Ascending aorta (tissue), 2 donors: ENCODE measurements around the gene CCL20. TPM values are rescaled to one million over a fixed set of nuclear protein-coding genes. Genes with fewer than 3 reads are reported as not detected.

ENCODE experiments used
- DNase-seq, 2 donors: peaks; one replicate each; pipeline ENCODE4 v3.0.0-alpha.2; 2019; ENCODE audit warnings: low spot score in 2 of 2
- H3K27ac ChIP-seq, 2 donors: fragments of 200-600 bp; sonication (generic); one replicate each; pipeline ENCODE4 v1.5.1; 2016 to 2017; ENCODE audit warnings: mild to moderate bottlenecking in 1 of 2
- H3K27me3 ChIP-seq: fragments of 200-600 bp; sonication (generic); one replicate; pipeline ENCODE4 v1.5.1; 2017
- H3K36me3 ChIP-seq, 2 donors: fragments of 200-600 bp; sonication (generic); one replicate each; pipeline ENCODE4 v1.5.1; 2016
- H3K4me1 ChIP-seq, 2 donors: fragments of 200-600 bp; sonication (generic); one replicate each; pipeline ENCODE4 v1.5.1; 2016 to 2017; ENCODE audit warnings: mild to moderate bottlenecking in 1 of 2
- H3K4me3 ChIP-seq, 2 donors: fragments of 200-600 bp; sonication (generic); one replicate each; pipeline ENCODE4 v1.5.1; 2016 to 2017; ENCODE audit warnings: mild to moderate bottlenecking in 1 of 2
- H3K9me3 ChIP-seq, 2 donors: fragments of 200-600 bp; sonication (generic); one replicate each; pipeline ENCODE4 v1.5.1; 2016
- intact Hi-C: fragments of 100-400 bp; cut with DNase I; formaldehyde crosslinking; loops from one replicate; pipeline ENCODE4 v1.15.1; 2023
- total RNA-seq: library from RNA; depleted of rRNA; stranded (reverse); fragments of >200 nt; gene quantifications from one replicate; pipeline ENCODE4 v1.1.0, GENCODE V29; 2016
- TF ChIP-seq, protein P1 (sequence below), 3 experiments: fragments of 200-600 bp in 2 of 3; fragments of 450-650 bp in 1 of 3; sonication (generic) in 2 of 3; IDR thresholded peaks; one replicate each; pipeline ENCODE4 v1.5.1; 2016 to 2019; ENCODE audit warnings: antibody characterized with exemption in 3 of 3, mild to moderate bottlenecking in 1 of 3, moderate library complexity in 1 of 3

The CCL20 gene
- total RNA-seq, 1 donor from 2014 or later: not detected

DNA sequence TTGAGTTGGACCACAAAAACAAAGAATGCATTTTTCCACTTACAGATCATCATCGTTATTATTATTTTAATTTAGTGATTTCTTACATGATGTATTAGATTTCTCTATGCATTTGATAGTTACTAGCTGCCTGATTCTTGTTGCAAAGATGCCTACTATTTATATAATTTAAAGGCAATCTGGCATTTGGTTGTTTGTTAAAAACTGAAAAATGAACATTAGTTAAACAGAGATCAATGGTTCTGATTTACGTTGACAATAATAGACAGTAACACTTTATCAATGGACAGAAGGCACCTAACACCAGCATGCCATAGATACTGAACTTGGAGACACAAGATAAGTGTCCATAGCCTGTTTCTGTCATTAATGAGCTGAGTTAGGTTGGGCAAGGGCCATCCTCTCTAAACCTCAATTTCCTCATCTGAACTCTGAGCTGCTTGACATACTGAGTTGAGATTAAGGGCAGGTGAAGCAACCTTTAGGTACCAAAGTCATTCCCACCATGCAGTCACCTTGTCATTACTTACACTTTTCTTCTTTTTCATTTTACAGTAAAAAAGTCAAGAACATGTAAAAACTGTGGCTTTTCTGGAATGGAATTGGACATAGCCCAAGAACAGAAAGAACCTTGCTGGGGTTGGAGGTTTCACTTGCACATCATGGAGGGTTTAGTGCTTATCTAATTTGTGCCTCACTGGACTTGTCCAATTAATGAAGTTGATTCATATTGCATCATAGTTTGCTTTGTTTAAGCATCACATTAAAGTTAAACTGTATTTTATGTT is 3.1 kb downstream of the CCL20 start:
- Histone ChIP-seq H3K4me3 (no peak overlapping the region), H3K4me1 (peaks cover 9 to 26% of the 10 kb centered on the region in 2 donors), H3K27me3 (no peaks in the 10 kb centered on the region), H3K9me3 (no peaks in the 10 kb centered on the region), H3K36me3 (no peaks in the 10 kb centered on the region), H3K27ac (peak overlapping the region in 1 of 2 donors; percentile 85)
- TF ChIP-seq, protein P1, sequence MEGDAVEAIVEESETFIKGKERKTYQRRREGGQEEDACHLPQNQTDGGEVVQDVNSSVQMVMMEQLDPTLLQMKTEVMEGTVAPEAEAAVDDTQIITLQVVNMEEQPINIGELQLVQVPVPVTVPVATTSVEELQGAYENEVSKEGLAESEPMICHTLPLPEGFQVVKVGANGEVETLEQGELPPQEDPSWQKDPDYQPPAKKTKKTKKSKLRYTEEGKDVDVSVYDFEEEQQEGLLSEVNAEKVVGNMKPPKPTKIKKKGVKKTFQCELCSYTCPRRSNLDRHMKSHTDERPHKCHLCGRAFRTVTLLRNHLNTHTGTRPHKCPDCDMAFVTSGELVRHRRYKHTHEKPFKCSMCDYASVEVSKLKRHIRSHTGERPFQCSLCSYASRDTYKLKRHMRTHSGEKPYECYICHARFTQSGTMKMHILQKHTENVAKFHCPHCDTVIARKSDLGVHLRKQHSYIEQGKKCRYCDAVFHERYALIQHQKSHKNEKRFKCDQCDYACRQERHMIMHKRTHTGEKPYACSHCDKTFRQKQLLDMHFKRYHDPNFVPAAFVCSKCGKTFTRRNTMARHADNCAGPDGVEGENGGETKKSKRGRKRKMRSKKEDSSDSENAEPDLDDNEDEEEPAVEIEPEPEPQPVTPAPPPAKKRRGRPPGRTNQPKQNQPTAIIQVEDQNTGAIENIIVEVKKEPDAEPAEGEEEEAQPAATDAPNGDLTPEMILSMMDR (IDR thresholded peaks at IDR 0.05): no peak
- DNase-seq: no peak
- intact Hi-C loops: loop anchor here (5.0 to 10.0 kb wide), 3 partner anchors 99 to 1438 kb away; partner anchors contain the start of gene SLC19A3

DNA sequence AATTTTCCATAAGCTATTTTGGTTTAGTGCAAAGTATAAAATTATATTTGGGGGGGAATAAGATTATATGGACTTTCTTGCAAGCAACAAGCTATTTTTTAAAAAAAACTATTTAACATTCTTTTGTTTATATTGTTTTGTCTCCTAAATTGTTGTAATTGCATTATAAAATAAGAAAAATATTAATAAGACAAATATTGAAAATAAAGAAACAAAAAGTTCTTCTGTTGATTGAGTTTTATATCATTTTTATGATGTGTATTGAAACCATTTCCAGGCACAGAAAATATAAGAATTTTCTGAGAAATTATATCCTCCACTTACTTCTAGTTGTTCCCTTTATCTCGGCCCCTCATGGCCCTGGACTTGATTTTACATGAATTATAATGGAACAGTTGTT is 3.7 kb downstream of the CCL20 start:
- Histone ChIP-seq H3K27me3 (no peaks in the 10 kb centered on the region), H3K27ac (peak overlapping the region; percentile 84 to 85), H3K36me3 (no peaks in the 10 kb centered on the region), H3K9me3 (no peaks in the 10 kb centered on the region), H3K4me1 (peaks cover 9 to 26% of the 10 kb centered on the region in 2 donors), H3K4me3 (peak overlapping the region; percentile 11 to 20)
- intact Hi-C loops: loop anchor here (5.0 to 10.0 kb wide), 3 partner anchors 100 to 1437 kb away; partner anchors contain the start of gene SLC19A3
- TF ChIP-seq, protein P1 (IDR thresholded peaks at IDR 0.05): no peak
- DNase-seq: no peak

DNA sequence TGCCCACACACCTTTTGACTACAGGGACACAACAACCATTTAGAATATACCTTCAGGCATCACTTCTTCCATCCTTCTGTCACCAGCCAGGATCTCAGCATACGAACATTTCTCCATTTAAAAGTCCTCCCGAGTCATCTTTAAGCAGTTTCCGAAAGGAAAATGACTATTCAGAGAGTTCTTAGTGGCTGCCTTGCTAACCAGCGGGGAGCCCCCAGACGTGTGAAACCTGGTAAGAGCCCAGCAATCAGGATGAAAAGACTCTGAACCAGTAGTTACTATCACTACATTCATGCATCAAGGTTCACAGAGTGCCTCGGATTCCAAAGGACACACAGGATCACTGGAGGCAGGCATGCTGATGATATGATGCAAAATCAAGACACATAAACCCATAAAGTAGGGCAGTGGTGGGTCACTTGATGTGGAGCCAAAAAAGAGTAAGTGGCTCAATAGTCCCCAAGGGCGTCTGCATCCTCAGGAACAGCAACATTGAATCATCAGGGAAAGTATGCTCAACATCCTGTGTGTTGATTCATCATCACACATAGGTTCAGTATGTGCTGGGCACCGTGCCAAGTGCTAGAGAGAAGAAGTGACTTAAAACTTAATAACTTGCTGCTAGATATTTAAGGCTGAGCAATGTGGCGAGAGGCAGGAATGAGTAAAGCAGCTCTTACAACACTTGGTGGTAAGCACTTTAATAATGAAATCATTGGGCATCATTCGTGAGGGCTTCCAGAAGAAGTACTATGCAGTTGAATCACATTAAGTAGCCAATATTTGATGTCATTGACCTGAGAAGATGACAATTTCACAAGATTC is 4.4 kb downstream of the CCL20 start:
- Histone ChIP-seq H3K4me3 (peak overlapping the region; percentile 11 to 20), H3K9me3 (no peaks in the 10 kb centered on the region), H3K36me3 (no peaks in the 10 kb centered on the region), H3K4me1 (peaks cover 9 to 26% of the 10 kb centered on the region in 2 donors), H3K27ac (peak overlapping the region; percentile 84 to 85), H3K27me3 (no peaks in the 10 kb centered on the region)
- DNase-seq: peak; percentile 94 to 100
- intact Hi-C loops: loop anchor here (1.0 to 10.0 kb wide), 6 partner anchors 45 to 1437 kb away; partner anchors contain the start of gene SLC19A3
- TF ChIP-seq, protein P1 (IDR thresholded peaks at IDR 0.05): no peak

DNA sequence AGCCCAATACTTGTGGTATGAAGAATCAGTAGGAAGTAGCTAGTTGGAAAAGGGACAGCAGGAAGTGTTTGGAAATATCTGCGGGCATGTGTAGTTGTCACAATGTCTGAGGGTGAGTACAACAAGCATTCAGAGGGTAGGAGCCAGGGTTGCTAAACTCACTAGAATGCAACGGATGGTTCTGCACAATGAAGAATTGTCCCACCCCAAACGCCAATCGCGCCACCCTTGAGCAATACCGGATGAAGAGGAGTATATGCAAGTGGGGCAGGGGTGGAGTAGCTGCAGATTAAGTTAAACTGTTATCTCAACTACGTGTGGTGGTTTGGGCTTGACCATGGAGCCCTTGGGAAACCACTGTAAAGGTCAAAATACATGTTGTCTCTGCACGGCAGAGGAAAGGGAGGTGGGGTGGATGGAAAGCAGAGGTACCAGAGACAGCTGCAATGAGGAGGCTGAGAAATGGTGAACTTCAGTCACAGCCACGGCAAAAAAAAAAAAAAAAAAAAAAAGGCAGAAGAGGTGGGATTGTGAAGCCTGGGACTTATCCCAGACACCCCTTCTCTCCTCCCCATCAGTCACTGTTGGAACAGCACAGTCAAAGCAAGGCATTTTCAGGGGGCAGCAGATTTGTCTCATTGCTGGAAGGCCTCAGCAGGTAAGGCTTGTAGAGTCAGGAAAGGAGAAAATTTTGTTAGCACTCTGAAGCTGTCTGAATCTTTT is 5.2 kb downstream of the CCL20 start:
- intact Hi-C loops: loop anchor here (1.0 to 10.0 kb wide), 6 partner anchors 44 to 1436 kb away; partner anchors contain the start of gene SLC19A3
- Histone ChIP-seq H3K27ac (peak overlapping the region; percentile 70 to 80), H3K36me3 (no peaks in the 10 kb centered on the region), H3K4me1 (peaks cover 9 to 26% of the 10 kb centered on the region in 2 donors), H3K9me3 (no peaks in the 10 kb centered on the region), H3K27me3 (no peaks in the 10 kb centered on the region), H3K4me3 (no peak overlapping the region)
- TF ChIP-seq, protein P1 (IDR thresholded peaks at IDR 0.05): no peak
- DNase-seq: peak; percentile 59 to 88

DNA sequence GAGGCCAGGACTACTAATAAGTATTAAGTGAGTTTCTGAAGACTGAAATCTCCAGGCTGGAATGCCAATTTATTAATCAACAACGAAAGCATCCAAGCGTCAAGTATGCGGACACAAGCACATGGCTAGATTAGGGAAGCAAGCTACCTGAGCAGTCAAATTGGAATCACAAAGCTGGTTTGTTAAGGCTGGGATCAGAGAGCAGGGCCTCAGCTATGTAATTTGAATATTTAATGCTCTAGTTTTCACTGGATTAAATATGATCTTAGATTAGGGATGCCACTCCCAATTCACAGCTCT is 5.7 kb downstream of the CCL20 start:
- peaks cover 9 to 26% of the 10 kb centered on the region in 2 donors for H3K4me1 ChIP-seq
- H3K27me3 ChIP-seq: no peaks in the 10 kb centered on the region
- no peak overlapping the region for H3K4me3 ChIP-seq
- no peaks in the 10 kb centered on the region for H3K9me3 ChIP-seq
- H3K27ac ChIP-seq: peak overlapping the region; percentile 70 to 80
- intact Hi-C loops: loop anchor here (2.0 to 10.0 kb wide), 5 partner anchors 43 to 1435 kb away; partner anchors contain the start of gene SLC19A3
- DNase-seq: no peak
- TF ChIP-seq, protein P1 (IDR thresholded peaks at IDR 0.05): no peak
- H3K36me3 ChIP-seq: no peaks in the 10 kb centered on the region
